GM19035 (cell line): ENCODE results near the gene SIX6.

Source experiments
- ATAC-seq: cut with Tn5 transposase; IDR thresholded peaks from one replicate; pipeline ENCODE4 v1.9.1; 2021; ENCODE audit not compliant: unreplicated experiment

Gene SIX6

DNA sequence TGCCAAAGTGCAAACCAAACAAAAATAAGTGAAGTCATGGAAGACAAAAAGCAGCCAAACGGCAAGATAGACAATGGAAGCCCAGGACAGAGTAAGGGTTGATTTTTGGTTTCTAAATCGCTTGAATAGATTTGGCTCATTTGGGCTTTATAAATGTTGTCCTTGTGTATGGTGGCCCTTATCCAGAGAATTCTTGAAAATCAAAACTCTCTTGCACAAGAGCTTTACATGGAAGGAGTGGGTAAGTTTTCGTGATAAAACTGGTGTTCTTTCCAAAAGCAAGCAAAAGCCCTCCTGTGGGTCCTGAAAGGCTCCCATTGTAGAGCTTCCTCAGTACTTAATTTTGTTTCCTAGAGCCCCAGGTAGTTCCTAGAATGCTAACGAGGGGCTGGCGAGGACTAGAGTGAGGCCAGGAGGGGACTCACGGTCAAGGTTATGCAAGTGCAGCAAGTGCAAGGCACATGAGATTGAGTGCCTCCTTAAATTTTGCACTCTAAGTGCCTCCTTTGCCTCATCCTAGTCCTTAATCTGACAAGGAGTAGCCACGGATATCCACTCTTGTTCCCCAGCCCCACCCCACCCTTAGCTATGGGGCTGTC is 4.1 kb downstream of the SIX6 start:
- ATAC-seq: no peak

DNA sequence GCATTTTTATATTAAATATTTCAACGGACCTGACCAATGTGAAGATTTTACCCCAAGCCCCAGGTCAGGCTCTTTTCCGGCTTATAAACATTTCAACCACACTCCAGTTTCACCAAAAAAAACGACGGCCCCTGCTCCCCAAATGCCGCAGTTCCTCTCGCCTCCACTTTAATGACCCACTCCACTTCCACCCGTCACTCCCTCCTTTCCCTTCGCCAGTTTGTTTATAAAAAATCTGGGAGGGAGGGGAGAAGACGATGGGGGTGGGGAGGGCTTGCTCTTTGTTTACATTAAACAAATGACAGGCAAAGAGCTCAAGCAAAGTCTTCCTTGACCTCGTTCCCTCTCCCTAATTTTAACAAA is 5.4 kb downstream of the SIX6 start:
- no peak for ATAC-seq

DNA sequence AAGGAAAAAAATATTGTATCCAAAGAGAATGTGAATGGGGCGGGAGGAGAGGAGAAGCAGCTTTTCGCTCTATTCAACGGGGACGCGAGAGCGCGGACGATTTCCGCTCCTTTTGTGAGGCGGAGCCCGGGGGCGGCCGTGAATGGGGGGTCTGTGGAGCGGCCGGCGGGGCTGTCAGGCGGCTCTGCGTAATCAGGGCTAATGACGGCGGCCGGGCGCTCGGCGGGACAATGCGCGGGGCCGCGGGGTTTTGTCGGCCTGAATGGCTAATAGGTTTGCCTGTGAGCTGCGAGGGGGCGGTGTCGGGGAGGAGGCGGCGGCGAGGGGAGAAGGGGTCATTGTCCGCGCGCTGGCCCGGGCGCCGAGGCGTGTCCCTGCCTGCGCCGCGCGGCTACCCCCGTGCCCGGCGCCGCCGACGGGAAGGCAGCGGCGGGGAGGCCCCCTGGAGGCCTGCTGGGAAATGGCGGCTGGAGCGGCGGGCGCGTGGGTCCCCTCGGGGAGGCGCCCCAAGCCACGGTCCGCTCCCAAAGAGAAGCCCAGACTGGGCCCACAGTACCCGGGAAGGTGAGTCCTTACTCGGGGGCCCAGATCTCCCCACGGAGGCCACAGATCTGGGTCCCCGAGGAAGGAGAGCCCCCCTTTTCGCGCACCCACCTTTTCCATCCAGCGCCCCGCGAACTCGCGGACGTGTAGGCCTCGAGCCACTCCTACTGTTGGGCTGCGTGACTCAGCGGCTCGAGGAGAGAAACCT is 6.0 kb downstream of the SIX6 start:
- ATAC-seq: peak; percentile 67

DNA sequence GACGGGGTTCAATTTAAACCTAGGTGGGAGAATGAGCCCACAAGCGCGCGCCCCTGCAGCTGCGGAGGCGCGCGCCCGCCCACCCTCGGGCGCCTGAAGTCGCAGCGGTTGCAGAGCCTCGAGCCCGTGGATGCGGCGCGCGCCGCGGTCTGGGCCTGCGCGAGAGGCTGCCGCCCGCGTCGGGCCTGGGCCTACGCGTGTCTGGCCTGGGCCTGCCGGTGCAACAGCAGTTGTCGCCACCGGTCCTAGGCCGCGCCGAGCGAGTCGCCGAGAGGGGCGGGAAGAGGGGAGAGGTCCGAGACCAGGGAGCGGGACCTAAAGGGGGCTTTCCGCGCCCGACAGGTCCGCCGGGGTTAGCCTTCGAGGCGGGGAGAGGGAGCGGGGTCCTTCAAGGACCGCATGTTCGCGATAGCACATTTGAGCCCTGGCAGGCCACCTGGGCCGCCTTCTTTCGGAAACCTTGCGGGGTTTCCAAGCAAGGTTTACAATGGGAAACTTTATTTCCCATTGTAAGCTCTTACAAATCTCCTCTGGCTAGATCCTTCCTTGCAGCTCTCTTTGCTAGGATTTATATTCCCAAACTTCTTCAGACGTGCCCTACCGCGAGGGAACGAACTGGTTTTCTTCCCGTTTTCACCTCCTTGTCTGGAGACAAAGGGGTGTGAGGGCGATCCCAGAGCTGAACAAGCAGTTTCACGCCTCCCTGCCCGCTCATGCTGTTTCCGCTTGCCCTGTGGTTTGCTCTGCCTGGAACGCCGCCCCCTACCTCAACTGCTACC is 6.8 kb downstream of the SIX6 start:
- no peak for ATAC-seq

DNA sequence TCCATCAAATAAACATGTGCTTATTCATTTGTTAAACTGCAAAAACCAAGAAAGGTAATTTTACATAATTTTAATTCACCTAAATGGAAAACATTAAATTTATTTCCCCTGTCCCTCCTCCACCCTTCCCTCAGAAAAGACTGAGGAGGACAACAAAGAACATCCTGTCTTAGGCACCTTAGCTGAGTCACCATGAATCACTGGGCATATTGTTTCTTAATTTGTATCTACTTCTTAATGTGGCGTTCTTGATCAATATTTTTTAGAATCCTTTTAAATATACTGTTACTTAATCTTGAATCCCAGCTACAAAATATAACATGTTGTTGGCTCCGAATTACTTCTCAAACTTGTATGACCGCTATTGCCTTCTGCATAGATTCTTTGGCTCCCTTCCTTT is 23.5 kb downstream of the SIX6 start:
- ATAC-seq: no peak

DNA sequence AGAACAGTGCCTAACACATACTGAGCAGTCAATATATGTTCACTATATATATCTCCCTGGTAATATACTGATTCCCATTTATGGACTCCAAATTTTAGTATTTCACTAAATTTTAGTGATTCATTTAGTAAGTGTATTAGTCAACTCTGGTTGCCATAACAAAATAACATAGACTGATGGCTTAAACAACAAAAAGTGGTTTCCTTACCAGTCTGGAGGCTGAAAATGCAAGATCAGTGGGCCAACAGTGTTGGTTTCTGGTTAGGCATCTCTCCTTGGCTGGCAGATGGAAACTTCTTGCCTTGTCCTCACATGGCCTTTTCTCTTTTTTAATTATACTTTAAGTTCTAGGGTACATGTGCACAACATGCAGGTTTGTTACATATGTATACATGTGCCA is 28.7 kb downstream of the SIX6 start:
- ATAC-seq: no peak

DNA sequence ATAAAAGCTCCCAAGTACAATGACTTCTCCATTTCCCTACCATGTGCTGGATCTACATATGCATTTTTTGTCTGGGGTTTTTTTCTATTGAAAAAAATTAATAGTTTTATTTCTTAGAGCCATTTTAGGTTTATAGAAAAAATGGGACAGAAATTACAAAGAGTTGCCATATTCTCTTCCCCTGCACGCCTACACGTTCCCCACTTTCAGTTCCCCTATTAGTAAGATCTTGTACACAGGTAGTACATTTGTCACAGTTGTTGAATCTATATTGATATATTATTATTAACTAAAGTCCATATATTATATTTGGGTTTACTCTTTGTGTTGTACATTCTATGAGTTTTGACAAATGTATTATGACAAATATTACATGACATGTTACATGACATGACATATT is 35.7 kb downstream of the SIX6 start:
- ATAC-seq: no peak

DNA sequence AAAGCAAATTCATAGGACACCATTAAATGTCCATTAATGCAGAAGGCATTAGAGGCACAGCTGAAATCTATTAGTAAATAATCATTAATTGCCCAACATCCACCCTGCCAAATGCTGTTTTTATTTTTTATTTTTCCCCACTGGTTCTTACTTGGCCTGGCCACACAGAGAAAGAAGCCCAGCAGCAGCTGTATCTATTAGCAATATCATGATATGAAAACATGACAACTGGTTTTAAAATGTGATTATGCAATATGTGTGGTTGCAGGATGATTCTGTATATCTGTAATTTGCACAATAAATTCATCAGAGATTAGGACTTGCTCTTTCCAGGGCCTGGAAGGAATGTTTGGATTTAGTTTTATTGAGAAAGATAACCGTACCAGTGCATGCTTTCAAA is 44.9 kb downstream of the SIX6 start:
- no peak for ATAC-seq

DNA sequence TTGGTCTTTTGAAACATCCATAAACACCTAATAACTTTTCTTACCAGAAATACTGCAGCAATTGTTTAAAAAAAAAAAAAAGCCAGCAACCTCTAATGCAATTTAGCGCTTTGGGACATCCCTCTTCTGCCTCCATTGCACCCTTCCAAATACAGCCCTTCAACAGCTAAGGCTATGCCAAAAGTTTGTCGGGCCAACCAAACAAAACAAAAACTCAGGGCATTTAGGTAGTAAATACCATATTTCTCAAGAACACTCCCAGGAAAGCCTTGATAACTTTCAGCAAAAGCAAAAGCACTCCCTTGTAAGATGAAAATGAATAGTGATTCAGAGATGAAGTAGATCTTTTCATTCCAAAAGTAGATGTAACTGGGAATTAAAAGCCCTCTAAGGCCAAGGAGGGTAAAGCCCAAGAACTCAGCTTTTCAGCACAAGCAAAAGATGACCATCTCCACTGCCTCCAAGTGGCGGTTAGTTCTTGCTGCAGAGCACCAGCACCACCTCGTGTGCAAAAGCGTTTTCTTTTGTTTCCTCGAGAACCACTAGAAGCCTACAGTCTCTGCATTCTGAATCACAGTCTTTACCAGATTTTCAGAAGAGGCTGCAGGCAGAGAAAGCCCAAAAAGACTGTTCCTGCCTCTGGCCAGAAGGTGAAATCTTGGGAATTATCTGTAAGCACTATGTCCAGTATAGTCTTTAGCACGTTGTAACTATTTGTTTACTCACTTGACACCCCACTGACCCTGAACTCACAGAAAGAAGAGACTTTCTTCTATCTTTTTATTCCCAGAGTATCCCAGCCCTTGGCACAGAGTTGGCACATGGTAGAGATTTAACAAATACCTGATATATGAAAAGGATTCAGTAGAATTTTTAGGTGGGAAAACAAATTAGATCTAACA is 53.1 kb downstream of the SIX6 start:
- ATAC-seq: peak; percentile 86
